Transverse colon (tissue), 4 donors: Measurements from ENCODE around the gene NDUFV1. TPM values are rescaled to one million over a fixed set of nuclear protein-coding genes. Genes with fewer than 3 reads are reported as not detected.
A peak's percentile ranks its signal among the peaks of the same experiment; 100 is the strongest.

Source experiments
- DNase-seq: peaks from one replicate; pipeline ENCODE4 v3.0.0-alpha.2; 2019
- H3K27ac ChIP-seq, 4 donors: fragments of 200-600 bp; sonication (generic); 2 replicates each; pipeline ENCODE4 v1.5.1; 2016 to 2018; ENCODE audit warnings: inconsistent platforms in 4 of 4
- H3K27me3 ChIP-seq: fragments of 200-600 bp; sonication (generic); 2 replicates; pipeline ENCODE4 v1.5.1; 2017; ENCODE audit warnings: inconsistent platforms
- H3K36me3 ChIP-seq, 4 donors: fragments of 200-600 bp; sonication (generic); 2 replicates each; pipeline ENCODE4 v1.5.1; 2017 to 2019; ENCODE audit warnings: inconsistent platforms in 4 of 4
- H3K4me1 ChIP-seq, 4 donors: fragments of 200-600 bp; sonication (generic); 2 replicates each; pipeline ENCODE4 v1.5.1; 2017 to 2020; ENCODE audit warnings: inconsistent platforms in 4 of 4
- H3K4me3 ChIP-seq, 4 donors: fragments of 200-600 bp; sonication (generic); 1 replicate in 1 of 4; 2 replicates in 3 of 4; pipeline versions ENCODE4 v1.5.1 to v1.6.1; 2017 to 2019; ENCODE audit warnings: inconsistent platforms in 4 of 4
- H3K9me3 ChIP-seq, 2 donors: fragments of 200-600 bp; sonication (generic); 2 replicates each; pipeline ENCODE4 v1.5.1; 2017 to 2019; ENCODE audit warnings: inconsistent platforms in 2 of 2
- CTCF ChIP-seq, 5 experiments: fragments of 200-600 bp in 3 of 5; fragments of 450-650 bp in 2 of 5; sonication (generic) in 3 of 5; IDR thresholded peaks; 1 replicate in 2 of 5; 2 replicates in 3 of 5; pipeline ENCODE4 v1.5.1; 2016 to 2017; ENCODE audit warnings: antibody characterized with exemption in 5 of 5, inconsistent platforms in 3 of 5, mild to moderate bottlenecking in 2 of 5, moderate library complexity in 1 of 5
- EP300 ChIP-seq: sonication (generic); formaldehyde crosslinking; IDR thresholded peaks from one replicate; pipeline ENCODE4 v1.6.1; 2017; ENCODE audit warnings: antibody characterized with exemption, low read depth
- POLR2A ChIP-seq: fragments of 450-650 bp; IDR thresholded peaks from one replicate; pipeline ENCODE4 v1.6.1; 2016; ENCODE audit warnings: antibody characterized with exemption, mild to moderate bottlenecking, moderate library complexity
- POLR2AphosphoS5 ChIP-seq, 3 donors: sonication (generic); formaldehyde crosslinking; IDR thresholded peaks; one replicate each; pipeline ENCODE4 v1.6.1; 2016; ENCODE audit warnings: antibody characterized with exemption in 3 of 3
- whole genome bisulfite sequencing, 2 donors: methylation state at CpG; one replicate each; pipeline ENCODE4 v1.1.5; 2018; ENCODE audit warnings: low coverage in 1 of 2; 5-methylcytosine and 5-hydroxymethylcytosine counted together
- in situ Hi-C, 4 donors: fragments of 200-750 bp; cut with MboI; loops; one replicate each; pipeline versions ENCODE4 v1.15.0 to v1.15.1; 2017; ENCODE audit warnings: low sequenced_read_pairs in 3 of 4, low pct_ligation_motif_present in 1 of 4, low pct_unique_long_range_greater_than_20kb in 1 of 4
- intact Hi-C: fragments of 100-400 bp; cut with DNase I; formaldehyde crosslinking; loops from one replicate; pipeline ENCODE4 v1.15.1; 2023; ENCODE audit warnings: low total_unique reads
- total RNA-seq, 4 donors: library from RNA; depleted of rRNA; stranded (reverse); fragments of >200 nt; gene quantifications; one replicate each; pipeline ENCODE4 v1.1.0, GENCODE V29; 2016

NDUFV1 gene
- total RNA-seq, 4 donors from 2014 or later, result 421 to 762 (median 554) TPM

GRCh38 chr11:67581469-67581868 is 25.3 kb upstream of the NDUFV1 start:
- Histone ChIP-seq H3K27me3 (no peaks in the 10 kb centered on the region), H3K27ac (no peak overlapping the region), H3K4me3 (no peak overlapping the region), H3K4me1 (peaks cover 8 to 38% (median 22%) of the 10 kb centered on the region in 4 donors), H3K9me3 (no peaks in the 10 kb centered on the region), H3K36me3 (no peaks in the 10 kb centered on the region)
- WGBS, 2 donors, result 38 to 40% methylated on average over 6 to 11 of the region's 11 CpGs
- TF ChIP-seq CTCF (IDR thresholded peaks at IDR 0.05) (no peak), EP300 (no peak), POLR2A (no peak), POLR2AphosphoS5 (IDR thresholded peaks at IDR 0.05) (no peak)
- intact Hi-C loops, result no loop called here
- in situ Hi-C loops, result no loop called here
- no peak for DNase-seq

DNA sequence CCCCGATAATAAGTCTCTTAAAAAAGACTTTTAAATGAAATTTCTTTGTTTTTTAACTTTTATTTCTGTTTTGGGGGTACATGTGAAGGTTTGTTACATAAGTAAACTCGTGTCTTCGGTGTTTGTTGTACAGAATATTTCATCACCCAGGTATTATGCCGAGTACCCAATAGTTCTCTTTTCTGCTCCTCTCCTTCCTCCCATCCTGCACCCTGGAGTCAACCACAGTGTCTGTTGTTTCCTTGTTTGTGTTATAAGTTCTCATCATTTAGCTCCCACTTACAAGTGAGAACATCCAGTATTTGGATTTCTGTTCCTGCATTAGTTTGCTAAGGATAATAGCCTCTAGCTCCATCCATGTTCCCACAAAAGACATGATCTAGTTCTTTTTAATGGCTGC is 24.7 kb upstream of the NDUFV1 start:
- in situ Hi-C loops (no loop called here), intact Hi-C loops (no loop called here)
- Histone ChIP-seq H3K36me3 (no peaks in the 10 kb centered on the region), H3K27ac (peak overlapping the region in 1 of 4 donors; percentile 100), H3K4me1 (peaks cover 8 to 38% (median 22%) of the 10 kb centered on the region in 4 donors), H3K4me3 (no peak overlapping the region), H3K27me3 (no peaks in the 10 kb centered on the region), H3K9me3 (no peaks in the 10 kb centered on the region)
- no peak for DNase-seq
- no peak for TF ChIP-seq EP300
- no peak for TF ChIP-seq POLR2AphosphoS5 (IDR thresholded peaks at IDR 0.05)
- no peak for TF ChIP-seq POLR2A
- TF ChIP-seq CTCF (IDR thresholded peaks at IDR 0.05), result no peak
- 79 to 88% methylated on average over 4 of the region's 4 CpGs for WGBS, 2 donors

DNA sequence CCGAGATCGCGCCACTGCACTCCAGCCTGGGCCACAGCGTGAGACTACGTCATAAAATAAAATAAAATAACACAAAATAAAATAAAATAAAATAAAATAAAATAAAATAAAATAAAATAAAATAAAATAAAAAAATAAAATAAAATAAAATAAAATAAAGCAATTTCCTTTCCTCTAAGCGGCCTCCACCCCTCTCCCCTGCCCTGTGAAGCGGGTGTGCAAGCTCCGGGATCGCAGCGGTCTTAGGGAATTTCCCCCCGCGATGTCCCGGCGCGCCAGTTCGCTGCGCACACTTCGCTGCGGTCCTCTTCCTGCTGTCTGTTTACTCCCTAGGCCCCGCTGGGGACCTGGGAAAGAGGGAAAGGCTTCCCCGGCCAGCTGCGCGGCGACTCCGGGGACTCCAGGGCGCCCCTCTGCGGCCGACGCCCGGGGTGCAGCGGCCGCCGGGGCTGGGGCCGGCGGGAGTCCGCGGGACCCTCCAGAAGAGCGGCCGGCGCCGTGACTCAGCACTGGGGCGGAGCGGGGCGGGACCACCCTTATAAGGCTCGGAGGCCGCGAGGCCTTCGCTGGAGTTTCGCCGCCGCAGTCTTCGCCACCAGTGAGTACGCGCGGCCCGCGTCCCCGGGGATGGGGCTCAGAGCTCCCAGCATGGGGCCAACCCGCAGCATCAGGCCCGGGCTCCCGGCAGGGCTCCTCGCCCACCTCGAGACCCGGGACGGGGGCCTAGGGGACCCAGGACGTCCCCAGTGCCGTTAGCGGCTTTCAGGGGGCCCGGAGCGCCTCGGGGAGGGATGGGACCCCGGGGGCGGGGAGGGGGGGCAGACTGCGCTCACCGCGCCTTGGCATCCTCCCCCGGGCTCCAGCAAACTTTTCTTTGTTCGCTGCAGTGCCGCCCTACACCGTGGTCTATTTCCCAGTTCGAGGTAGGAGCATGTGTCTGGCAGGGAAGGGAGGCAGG is 23.2 kb upstream of the NDUFV1 start, which contains the start of gene GSTP1:
TSS of gene GSTP1 (plus strand) at position 566 of the 958 bp plus-strand sequence. CDS start at position 598, 32 bp downstream.
- intact Hi-C loops, result loop anchor here (1.0 kb wide), 1 partner anchor 46 kb away; the partner anchor contains the start of gene NUDT8
- no peaks in the 10 kb centered on the region for H3K36me3 ChIP-seq
- peak; percentile 92 for DNase-seq
- TF ChIP-seq EP300, result no peak
- peak; percentile 89 to 93 (median 92) for TF ChIP-seq POLR2AphosphoS5 (IDR thresholded peaks at IDR 0.05)
- peak; percentile 89 for TF ChIP-seq POLR2A
- peak; percentile 53 to 80 (median 66) for TF ChIP-seq CTCF (IDR thresholded peaks at IDR 0.05)
- WGBS, 2 donors, result 0 to 5% methylated on average over 14 to 44 of the region's 81 CpGs
- H3K27ac ChIP-seq, result peak within 1 kb of the TSS; percentile 99 to 100 (median 100)
- H3K4me3 ChIP-seq, result peak within 1 kb of the TSS; percentile 60 to 94 (median 86)
- no peaks in the 10 kb centered on the region for H3K9me3 ChIP-seq
- in situ Hi-C loops, result no loop called here
- no peaks in the 10 kb centered on the region for H3K27me3 ChIP-seq
- peaks cover 8 to 38% (median 22%) of the 10 kb centered on the region in 4 donors for H3K4me1 ChIP-seq

GRCh38 chr11:67584205-67584880 is 22.4 kb upstream of the NDUFV1 start:
- in situ Hi-C loops (no loop called here), intact Hi-C loops (loop anchor here (1.0 kb wide), 1 partner anchor 45 kb away; the partner anchor contains the start of gene NUDT8)
- Histone ChIP-seq H3K27me3 (no peaks in the 10 kb centered on the region), H3K4me3 (peak overlapping the region; percentile 60 to 94 (median 86)), H3K4me1 (peaks cover 8 to 38% (median 22%) of the 10 kb centered on the region in 4 donors), H3K36me3 (no peaks in the 10 kb centered on the region), H3K9me3 (no peaks in the 10 kb centered on the region), H3K27ac (peak overlapping the region; percentile 99 to 100 (median 100))
- WGBS, 2 donors, result 18% methylated on average over 31 of the region's 33 CpGs; no CpG with 5 or more reads in 1 of the 2 donors
- TF ChIP-seq POLR2A, result peak; percentile 62
- no peak for TF ChIP-seq CTCF (IDR thresholded peaks at IDR 0.05)
- peak; percentile 8 to 54 (median 37) for TF ChIP-seq POLR2AphosphoS5 (IDR thresholded peaks at IDR 0.05)
- TF ChIP-seq EP300, result no peak
- DNase-seq, result peak; percentile 84
